GM19043 (cell line): ENCODE data around the gene ZCWPW1.
"Not testable (repeated sequence)": the region's sequence is repeated elsewhere in the genome, so short reads cannot be mapped to it uniquely, and the experiment has no call there.

ENCODE experiments used
- ATAC-seq: cut with Tn5 transposase; IDR thresholded peaks from one replicate; pipeline ENCODE4 v1.9.1; 2021; ENCODE audit warnings: low read depth; ENCODE audit not compliant: unreplicated experiment

The ZCWPW1 gene

DNA sequence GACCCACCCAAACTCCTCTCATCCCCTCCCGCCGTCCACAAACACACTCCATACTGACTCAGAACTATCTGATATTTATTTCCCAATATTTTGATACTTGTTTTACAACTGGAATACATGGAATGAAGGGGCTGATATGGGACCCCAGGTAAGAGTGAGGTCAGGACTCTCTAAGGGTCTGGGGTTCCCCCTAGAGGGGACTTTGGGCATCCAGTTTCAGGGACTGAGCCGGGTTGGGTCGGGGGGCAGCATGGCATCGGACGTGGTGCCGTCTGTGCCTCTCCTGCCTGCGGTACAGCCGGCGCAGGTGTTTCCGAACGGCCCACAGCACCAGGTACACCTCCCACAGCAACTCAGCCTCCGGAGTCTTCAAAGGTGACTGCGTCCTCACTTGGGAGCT lies 28.1 kb upstream of the ZCWPW1 start:
- ATAC-seq: no peak

- ATAC-seq: no peak
These were observed 26.7 kb upstream of the ZCWPW1 start for GRCh38 chr7:100455206-100455605.

DNA sequence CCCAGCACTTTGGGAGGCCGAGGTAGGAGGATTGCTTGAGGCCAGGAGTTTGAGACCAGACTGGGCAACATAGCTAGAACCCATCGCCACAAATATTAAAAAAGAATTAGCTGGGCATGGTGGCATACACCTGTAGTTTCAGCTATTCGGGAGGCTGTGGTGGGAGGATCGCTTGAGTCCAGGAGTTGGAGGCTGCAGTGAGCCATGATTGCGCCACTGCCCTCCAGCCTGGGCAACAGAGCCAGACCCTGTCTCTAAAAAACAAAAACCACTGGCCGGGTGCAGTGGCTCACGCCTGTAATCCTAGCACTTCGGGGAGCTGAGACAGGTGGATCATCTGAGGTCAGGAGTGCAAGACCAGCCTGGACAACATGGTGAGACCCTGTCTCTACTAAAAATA lies 25.4 kb upstream of the ZCWPW1 start:
- ATAC-seq: not testable (repeated sequence)

- ATAC-seq: no peak
These were observed 24.0 kb upstream of the ZCWPW1 start for GRCh38 chr7:100452513-100452912.

DNA sequence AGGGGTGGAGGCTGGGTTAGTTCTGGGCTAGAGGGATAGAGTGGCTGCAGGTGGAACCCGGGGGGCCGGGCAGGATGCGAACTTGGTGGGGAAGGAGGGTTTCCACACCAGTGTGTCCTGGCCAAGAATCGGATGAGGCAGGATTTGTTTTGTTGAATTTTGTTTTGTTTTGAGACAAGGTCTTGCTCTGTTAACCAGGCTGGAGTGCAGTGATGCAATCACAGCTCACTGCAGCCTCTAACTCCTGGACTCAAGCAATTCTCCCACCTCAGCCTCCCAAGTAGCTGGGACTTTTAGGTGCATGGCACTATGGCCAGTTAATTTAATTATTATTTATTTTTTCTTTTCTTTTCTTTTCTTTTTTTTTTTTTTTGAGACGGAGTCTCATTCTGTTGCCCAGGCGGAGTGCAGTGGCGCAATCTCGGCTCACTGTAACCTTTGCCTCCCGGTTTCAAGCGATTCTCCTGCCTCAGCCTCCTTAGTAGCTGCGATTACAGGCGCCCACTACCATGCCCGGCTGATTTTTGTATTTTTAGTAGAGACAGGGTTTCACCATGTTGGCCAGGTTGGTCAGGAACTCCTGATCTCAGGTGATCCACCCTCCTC lies 20.8 kb upstream of the ZCWPW1 start:
- no peak for ATAC-seq

DNA sequence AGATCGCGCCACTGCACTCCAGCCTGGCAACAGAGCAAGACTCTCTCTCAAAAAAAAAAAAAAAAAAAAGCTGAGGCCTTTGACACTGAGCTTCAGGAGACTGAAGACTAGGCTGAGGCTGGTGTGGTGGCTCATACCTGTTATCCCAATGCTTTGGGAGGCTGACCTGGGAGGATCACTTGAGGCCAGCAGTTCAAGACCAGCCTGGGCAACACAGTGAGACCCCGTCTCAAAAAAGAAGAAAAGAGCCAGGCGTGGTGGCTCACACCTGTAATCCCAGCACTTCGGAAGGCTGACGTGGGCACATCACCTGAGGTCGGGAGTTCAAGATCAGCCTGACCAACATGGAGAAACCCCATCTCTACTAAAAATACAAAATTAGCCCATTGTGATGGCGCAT lies 18.9 kb upstream of the ZCWPW1 start:
- ATAC-seq: not testable (repeated sequence)

- no peak for ATAC-seq
These were observed 17.5 kb upstream of the ZCWPW1 start for GRCh38 chr7:100446040-100446439.

GRCh38 chr7:100444311-100445278 lies 16.1 kb upstream of the ZCWPW1 start:
- no peak for ATAC-seq

- no peak for ATAC-seq
These were observed 14.8 kb upstream of the ZCWPW1 start for GRCh38 chr7:100443096-100443840.

DNA sequence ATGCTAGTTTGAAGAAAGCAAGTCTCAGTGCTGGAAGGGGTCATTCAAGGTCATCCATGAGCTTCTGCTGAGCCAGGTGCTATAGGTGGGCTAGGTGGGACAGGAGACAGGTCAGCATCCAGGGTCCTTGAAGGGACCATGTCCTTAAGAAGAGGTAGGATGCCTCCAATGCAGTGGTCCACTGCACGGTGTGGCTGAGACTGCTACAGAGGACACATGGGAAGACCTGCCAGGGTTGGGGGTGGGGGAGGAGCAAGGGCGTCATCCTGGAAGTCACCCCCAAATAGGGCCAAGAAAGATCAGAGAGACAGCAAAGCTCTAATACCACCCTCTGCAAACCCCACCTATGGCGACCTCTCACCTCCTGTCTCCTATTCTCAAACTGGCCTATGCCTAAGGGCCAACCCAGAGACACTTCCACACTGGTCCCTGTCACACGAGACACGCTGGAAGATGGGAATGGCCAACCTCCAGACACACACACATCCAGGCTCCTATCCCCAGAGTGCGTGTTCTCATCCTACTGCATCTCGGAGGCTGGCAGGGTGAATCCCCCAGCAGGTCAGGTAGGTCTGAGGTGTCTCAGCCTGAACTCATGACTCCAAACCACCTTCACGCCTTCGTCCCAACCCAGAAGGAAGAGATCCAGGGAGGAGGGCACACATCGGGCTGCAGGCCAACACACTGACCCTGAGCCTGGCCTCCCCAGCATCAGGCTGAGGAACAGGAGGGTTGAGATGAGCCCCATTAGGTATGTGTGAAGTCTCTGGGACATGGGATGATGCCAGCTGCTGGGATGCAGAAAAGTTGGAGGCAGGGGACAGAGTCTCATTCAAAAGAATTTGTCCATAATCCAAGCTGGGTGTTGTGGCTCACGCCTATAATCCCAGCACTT lies 13.4 kb upstream of the ZCWPW1 start:
- ATAC-seq: no peak

DNA sequence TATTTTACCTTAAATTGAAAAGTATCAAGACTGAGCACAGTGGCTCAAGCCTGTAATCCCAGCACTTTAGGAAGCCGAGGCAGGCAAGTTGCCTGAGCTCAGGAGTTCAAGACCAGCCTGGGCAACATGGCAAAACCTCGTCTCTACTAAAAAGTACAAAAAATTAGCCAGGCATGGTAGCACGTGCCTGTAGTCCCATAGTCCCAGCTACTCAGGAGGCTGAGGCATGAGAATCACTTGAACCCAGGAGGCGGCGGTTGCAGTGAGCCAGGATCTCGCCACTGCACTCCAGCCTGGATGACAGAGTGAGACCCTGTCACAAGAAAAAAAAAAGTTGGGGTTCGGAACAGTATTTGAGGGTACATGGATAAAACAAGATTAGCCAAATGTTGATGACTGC lies 10.7 kb upstream of the ZCWPW1 start:
- ATAC-seq: not testable (repeated sequence)

DNA sequence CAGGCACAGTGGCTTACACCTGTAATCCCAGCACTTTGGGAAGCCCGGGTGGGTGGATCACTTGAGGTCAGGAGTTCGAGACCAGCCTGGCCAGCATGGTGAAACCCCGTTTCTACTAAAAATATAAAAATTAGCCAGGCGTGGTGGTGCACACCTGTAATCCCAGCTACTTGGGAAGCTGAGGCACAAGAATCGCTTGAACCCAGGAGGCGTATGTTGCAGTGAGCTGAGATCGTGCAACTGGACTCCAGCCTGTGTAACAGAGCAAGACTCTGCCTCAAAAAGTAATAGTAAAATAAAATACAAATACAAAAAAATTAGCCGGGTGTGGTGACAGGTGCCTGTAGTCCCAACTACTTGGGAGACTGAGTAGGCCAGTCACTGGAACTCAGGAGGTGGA lies 10.2 kb upstream of the ZCWPW1 start:
- ATAC-seq: not testable (repeated sequence)

DNA sequence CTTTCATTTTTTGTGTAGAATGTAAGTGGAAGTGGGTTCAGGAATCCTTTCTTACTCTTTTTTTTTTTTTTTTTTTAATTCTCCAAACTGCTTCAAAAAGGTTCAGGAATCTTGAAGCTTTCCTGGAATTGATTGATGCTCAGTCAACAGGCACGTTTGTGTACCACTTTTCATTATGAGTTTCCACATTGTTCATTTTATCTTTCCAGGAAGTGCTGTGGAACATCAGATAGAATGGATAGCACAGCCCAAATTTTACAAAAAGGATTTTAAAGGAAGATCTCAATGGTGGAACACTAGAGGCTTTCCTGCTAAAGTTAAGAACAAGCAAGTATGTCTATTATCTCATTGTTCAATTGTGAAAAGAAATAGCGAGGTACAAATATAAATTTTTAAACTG lies 9.7 kb upstream of the ZCWPW1 start:
- no peak for ATAC-seq

DNA sequence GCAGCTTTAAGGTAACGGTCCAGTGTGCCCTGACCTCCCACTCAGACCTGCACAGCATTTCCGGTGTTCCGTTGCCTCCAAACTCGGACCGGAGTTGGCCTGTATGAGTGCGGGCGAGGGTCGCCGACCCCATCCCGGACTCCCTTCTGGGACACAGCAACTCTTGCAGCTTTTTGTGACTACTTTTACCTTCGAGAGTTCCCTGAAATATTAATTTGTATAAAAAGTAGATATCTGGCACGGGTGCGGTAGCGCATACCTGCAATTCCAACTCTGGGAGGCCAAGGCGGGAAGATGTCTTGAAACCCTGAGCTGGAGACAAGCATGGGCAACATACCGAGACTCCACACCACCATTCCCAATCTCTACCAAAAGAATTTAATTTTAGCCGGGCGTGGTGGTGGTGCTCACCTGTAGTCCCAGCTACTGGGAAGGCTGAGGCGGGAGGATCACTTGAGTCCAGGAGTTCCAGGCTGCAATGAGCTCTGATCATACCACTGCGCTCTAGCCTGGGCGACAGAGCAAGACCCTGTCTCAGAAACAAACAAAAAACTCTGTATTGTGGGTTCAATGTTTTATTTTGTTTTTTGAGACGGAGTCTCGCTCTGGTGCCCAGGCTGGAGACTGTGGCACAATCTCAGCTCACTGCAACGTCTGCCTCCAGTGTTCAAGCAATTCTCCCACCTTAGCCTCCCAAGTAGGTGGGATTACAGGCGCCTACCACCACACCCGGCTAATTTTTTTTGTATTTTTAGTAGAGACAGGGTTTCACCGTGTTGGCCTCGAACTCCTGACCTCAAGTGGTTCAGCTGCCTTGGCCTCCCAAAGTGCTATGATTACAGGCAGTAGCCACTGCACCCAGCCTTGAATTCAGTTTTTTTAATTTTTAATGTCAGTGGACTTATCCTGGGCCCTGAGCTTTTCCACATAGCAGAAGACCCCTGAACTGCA lies 8.9 kb upstream of the ZCWPW1 start:
- ATAC-seq: no peak

GRCh38 chr7:100435401-100436304 lies 7.2 kb upstream of the ZCWPW1 start:
- no peak for ATAC-seq

- ATAC-seq: no peak
These were observed 6.0 kb upstream of the ZCWPW1 start for GRCh38 chr7:100434297-100435144.

DNA sequence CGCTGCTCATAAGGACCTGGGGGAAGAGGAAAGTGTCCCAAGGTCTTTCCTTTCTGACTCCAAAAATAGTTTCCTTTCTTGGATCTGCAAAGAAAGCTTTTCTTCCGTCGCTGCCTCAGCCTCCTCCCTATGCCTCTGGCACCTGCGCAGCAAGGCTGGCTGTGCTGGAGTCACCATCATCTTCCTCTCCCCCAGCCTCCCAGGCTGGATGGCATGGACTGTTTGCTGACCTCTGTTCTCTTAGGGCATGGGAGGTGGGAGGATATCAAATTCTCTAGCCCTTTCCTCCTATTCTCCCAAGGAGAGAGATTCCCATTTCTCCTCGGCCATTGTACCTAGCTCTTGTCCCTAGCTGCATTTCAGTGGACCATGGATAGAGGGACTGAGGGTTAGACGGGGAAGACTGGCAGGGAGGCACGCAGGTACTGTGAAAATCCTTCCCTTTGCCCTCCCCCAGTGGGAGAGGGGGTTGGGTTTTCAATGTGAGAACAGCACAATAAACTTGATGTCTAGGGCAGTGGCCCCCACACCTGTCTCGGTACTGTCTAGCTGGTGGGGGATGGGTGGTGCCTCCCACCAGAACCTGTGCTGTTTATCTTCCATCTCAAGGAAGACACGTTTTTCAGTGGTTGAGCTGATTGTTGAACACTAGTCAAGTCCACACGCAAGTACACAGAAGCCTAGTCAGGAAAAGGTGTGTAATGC lies 5.2 kb upstream of the ZCWPW1 start:
- ATAC-seq: no peak
